Colonic mucosa (tissue), 4 donors: ENCODE results near the gene NBEAL2. TPM values are rescaled to one million over a fixed set of nuclear protein-coding genes. Genes with fewer than 3 reads are reported as not detected.

Source experiments
- DNase-seq: peaks from one replicate; pipeline ENCODE4 v3.0.0-alpha.2; 2020
- H3K27ac ChIP-seq: fragments of 200-600 bp; one replicate; pipeline ENCODE4 v1.8.0; 2021
- H3K27me3 ChIP-seq: fragments of 200-600 bp; one replicate; pipeline ENCODE4 v1.8.0; 2021
- H3K36me3 ChIP-seq: fragments of 200-600 bp; one replicate; pipeline ENCODE4 v1.8.0; 2021
- H3K4me1 ChIP-seq: fragments of 200-600 bp; one replicate; pipeline ENCODE4 v1.8.0; 2021; ENCODE audit warnings: mild to moderate bottlenecking
- H3K4me3 ChIP-seq: fragments of 200-600 bp; one replicate; pipeline ENCODE4 v1.8.0; 2021
- H3K9ac ChIP-seq, 2 donors: one replicate each; pipeline ENCODE4 v1.7.0; 2013; ENCODE audit warnings: control low read depth in 2 of 2, low read depth in 2 of 2, low read length in 2 of 2
- H3K9me3 ChIP-seq: fragments of 200-600 bp; one replicate; pipeline ENCODE4 v1.8.0; 2021
- intact Hi-C: fragments of 100-400 bp; cut with DNase I; formaldehyde crosslinking; loops from one replicate; pipeline ENCODE4 v1.14.1; 2022
- total RNA-seq, 2 donors: library from RNA; stranded (reverse); fragmentation: NEBNext Ultra II Directional in 1 of 2; extraction: Animal tissue kit (Norgen Biotek cat#: 25700) in 1 of 2; gene quantifications; one replicate each; pipeline ENCODE4 v1.2.1, GENCODE V29; 2021
- TF ChIP-seq, protein P1 (sequence below): fragments of 200-600 bp; IDR thresholded peaks from one replicate; pipeline ENCODE4 v1.8.0; 2022; ENCODE audit warnings: antibody characterized with exemption, mild to moderate bottlenecking
- donor health status: healthy.
- donor health status: DM: no; HTN: no; CAD: no.
- donor health status: DM: no; HTN: no; CAD: no.

NBEAL2 gene
- total RNA-seq, 2 donors from 2014 or later = 40.9 to 106 TPM

DNA sequence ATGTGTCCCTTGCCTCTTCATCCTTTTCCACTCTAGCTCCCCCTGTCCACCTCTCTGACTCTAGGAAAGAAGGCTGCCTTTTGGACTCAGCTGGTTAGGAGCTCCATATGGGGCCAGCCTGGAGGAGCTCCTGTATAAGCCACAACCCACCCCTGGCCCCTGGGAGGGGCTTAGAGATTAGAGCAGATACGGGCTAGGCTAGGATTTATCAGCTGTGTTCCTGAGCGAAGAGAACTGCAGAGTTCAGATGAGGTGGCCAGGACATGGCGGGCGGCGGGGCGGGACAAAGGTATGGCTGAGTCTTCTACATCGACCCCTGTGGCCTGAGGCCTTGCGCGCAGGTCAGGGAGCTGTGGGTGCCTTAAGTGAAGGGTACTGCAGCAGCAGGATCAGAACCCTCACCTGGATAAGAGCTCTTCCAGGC lies 7.9 kb downstream of the NBEAL2 start:
- H3K9ac ChIP-seq = peak overlapping the region; percentile 6 to 35
- H3K4me3 ChIP-seq = no peak overlapping the region
- H3K27ac ChIP-seq = peak overlapping the region; percentile 44
- DNase-seq = no peak
- H3K36me3 ChIP-seq = no peaks in the 10 kb centered on the region
- intact Hi-C loops = loop anchor here (5.0 kb wide), 1 partner anchor 60 kb away; no protein-coding TSS in a partner anchor
- no peaks in the 10 kb centered on the region for H3K27me3 ChIP-seq
- peaks cover 13% of the 10 kb centered on the region for H3K4me1 ChIP-seq
- H3K9me3 ChIP-seq = no peaks in the 10 kb centered on the region
- TF ChIP-seq, protein P1, sequence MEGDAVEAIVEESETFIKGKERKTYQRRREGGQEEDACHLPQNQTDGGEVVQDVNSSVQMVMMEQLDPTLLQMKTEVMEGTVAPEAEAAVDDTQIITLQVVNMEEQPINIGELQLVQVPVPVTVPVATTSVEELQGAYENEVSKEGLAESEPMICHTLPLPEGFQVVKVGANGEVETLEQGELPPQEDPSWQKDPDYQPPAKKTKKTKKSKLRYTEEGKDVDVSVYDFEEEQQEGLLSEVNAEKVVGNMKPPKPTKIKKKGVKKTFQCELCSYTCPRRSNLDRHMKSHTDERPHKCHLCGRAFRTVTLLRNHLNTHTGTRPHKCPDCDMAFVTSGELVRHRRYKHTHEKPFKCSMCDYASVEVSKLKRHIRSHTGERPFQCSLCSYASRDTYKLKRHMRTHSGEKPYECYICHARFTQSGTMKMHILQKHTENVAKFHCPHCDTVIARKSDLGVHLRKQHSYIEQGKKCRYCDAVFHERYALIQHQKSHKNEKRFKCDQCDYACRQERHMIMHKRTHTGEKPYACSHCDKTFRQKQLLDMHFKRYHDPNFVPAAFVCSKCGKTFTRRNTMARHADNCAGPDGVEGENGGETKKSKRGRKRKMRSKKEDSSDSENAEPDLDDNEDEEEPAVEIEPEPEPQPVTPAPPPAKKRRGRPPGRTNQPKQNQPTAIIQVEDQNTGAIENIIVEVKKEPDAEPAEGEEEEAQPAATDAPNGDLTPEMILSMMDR = no peak

DNA sequence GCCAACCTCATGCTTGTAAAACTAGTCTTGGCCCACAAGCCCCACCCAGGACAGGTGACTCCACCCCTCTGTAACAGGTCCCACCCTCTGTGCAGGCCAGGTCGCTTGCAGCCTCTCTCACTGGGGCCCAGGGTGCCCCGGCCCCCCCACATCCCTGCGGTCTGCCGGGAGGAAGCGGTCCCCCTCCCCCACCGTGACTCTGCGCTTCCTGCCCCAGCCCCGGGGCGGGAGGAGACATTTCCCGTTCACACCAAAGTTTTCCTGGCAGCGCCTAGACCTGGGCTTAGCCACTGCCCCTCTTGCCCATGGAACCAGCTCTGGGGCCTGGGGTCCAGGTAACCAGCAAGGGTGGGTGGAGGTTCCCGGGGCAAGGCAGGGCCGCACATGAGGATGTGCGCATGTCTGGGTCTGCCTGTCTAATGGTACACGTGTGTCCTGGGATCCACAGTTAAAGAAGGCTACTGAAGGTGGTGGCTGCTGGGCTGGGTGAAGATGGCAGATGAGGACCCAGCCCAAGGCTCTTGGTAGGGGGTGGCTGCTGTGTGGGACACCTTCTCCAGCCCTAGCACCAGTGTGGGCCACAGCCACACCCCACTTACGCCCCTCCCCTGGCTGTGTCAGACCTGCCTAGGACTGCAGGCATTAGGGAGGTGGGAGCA lies 8.4 kb downstream of the NBEAL2 start:
- Histone ChIP-seq H3K27me3 (no peaks in the 10 kb centered on the region), H3K4me1 (peaks cover 13% of the 10 kb centered on the region), H3K9me3 (no peaks in the 10 kb centered on the region), H3K9ac (peak overlapping the region; percentile 40 to 44), H3K4me3 (no peak overlapping the region), H3K27ac (peak overlapping the region; percentile 44), H3K36me3 (no peaks in the 10 kb centered on the region)
- peak; percentile 87 for DNase-seq
- intact Hi-C loops = loop anchor here (5.0 kb wide), 1 partner anchor 61 kb away; no protein-coding TSS in a partner anchor
- TF ChIP-seq, protein P1 = no peak

DNA sequence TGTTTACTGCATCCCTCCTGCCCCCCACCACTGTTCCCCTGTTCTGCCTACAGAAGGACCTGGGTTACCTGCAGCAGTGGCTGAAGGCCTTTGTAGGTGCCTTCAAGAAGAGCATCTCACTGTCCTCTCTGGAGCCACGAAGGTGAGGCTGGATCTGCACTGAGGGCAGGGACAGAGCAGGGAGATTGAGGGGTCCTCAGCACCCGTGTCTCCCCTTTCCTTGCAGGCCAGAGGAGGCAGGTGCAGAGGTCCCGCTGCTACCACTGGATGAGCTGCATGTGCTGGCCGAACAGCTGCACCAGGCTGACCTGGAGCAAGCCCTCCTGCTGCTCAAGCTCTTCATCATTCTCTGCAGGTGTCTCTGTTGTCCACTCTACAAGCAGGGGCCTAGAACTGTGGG lies 9.2 kb downstream of the NBEAL2 start:
- Histone ChIP-seq H3K9me3 (no peaks in the 10 kb centered on the region), H3K4me3 (no peak overlapping the region), H3K27me3 (no peaks in the 10 kb centered on the region), H3K4me1 (peaks cover 13% of the 10 kb centered on the region), H3K9ac (no peak overlapping the region), H3K27ac (no peak overlapping the region), H3K36me3 (no peaks in the 10 kb centered on the region)
- intact Hi-C loops = loop anchor here (5.0 kb wide), 1 partner anchor 61 kb away; no protein-coding TSS in a partner anchor
- TF ChIP-seq, protein P1 = no peak
- DNase-seq = no peak

DNA sequence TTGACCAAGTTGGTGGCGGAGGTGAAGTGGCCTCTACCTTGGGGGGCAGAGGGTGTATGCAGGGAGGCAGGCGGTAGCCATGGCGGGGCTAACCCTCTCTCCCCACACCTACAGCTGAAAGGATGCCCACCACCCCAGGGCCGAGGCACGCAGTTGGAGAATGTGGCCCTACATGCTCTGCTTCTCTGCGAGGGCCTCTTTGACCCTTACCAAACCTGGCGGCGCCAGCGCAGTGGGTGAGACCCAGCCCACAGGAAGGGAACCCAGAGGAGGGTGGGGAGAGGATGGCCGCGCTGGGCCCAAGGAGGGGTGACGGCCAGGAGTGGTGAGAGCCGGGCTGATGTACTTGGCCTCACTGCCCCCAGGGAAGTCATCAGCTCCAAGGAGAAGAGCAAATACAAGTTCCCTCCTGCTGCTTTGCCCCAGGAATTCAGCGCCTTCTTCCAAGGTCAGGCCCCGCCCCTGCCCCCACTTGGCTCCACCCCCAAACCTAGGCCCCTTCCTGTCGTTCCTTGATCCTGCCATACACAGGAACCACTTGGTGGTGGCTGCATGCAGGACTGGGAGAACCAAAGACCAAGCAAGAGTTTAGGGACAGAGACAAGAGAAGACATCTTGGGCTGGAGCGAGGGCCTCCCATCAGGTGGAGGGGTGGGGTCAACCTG lies 9.8 kb downstream of the NBEAL2 start:
- H3K27me3 ChIP-seq = no peaks in the 10 kb centered on the region
- H3K4me1 ChIP-seq = peaks cover 13% of the 10 kb centered on the region
- intact Hi-C loops = loop anchor here (5.0 kb wide), 1 partner anchor 62 kb away; no protein-coding TSS in a partner anchor
- no peak overlapping the region for H3K9ac ChIP-seq
- no peak for DNase-seq
- TF ChIP-seq, protein P1 = no peak
- no peak overlapping the region for H3K27ac ChIP-seq
- H3K4me3 ChIP-seq = no peak overlapping the region
- no peaks in the 10 kb centered on the region for H3K36me3 ChIP-seq
- H3K9me3 ChIP-seq = no peaks in the 10 kb centered on the region

DNA sequence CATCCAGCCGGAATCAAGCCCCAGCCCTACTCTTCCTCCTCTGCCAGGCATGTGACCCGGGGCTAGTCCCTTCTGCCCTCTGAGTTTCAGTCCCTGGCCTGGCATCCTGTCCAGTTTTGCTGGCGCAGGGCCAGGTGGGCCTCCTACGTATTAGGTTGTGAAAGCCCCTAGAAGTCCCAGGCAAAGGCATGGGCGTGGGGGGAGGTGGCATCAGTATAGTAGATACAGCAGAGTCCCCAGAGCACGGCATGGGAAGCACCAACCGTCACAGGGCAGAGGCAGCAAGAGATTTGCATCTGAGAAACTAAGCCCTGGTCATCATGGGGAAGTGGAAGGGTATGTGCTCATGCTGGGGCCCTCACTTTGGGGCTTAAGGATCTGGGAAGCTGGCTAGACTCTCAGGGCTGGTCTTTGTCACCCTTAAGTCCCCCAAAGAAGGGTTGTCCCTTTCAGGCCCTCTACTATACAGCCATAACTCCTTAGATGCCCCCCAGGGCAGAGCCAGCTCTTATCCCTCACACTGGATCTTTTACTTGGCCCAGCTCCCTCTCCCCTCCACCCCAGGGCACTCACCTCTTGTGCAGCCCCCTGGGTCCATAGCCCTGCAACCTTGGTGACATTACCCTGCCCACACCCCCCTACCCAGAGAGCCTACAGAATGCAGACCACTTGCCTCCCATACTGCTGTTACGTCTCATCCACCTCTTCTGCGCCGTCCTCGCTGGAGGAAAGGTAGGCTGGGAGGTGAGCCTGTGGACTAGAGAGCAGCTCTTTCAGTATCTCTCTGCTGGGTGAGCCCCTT lies 11.3 kb downstream of the NBEAL2 start:
- no peaks in the 10 kb centered on the region for H3K36me3 ChIP-seq
- peaks cover 13% of the 10 kb centered on the region for H3K4me1 ChIP-seq
- H3K9me3 ChIP-seq = no peaks in the 10 kb centered on the region
- intact Hi-C loops = no loop called here
- TF ChIP-seq, protein P1 = no peak
- H3K4me3 ChIP-seq = no peak overlapping the region
- H3K27me3 ChIP-seq = no peaks in the 10 kb centered on the region
- no peak overlapping the region for H3K9ac ChIP-seq
- no peak for DNase-seq
- H3K27ac ChIP-seq = no peak overlapping the region
